ENCODE data around the gene RNF17.

Gene RNF17

GRCh38 chr13:24717217-24717616 lies 46.8 kb upstream of the RNF17 start:
- H3K9me3 ChIP-seq (ENCODE audit: control insufficient read depth, insufficient read depth, low read depth, low read length): no peaks in the 10 kb centered on the region
- no peaks in the 10 kb centered on the region for H3K36me3 ChIP-seq (ENCODE audit: control insufficient read depth in 2 of 2, insufficient read depth in 1 of 2, low read length in 2 of 2)
- H3K4me3 ChIP-seq (ENCODE audit: low read depth, low read length): no peak overlapping the region
- 0 out of 2 replicates have a peak, but pooled peaks cover 3% of the 10 kb centered on the region for H3K4me1 ChIP-seq (ENCODE audit: control insufficient read depth, insufficient read depth, low read length)
- POLR2A ChIA-PET: no interaction called here
- CTCF ChIA-PET: interaction anchor here (1.7 to 8.4 kb wide), 2 partner anchors 10 to 24 kb away, joined by 3 to 40 read pairs; no protein-coding TSS in a partner anchor
- no peak overlapping the region for H3K27ac ChIP-seq (ENCODE audit: extremely low read depth, low read depth, low read length)
- TF ChIP-seq ZNF610 (tag by site-specific recombination; IDR thresholded peaks at IDR 0.05; ENCODE audit: borderline replicate concordance): no peak
- no peak for TF ChIP-seq ZNF112 (tag by site-specific recombination; IDR thresholded peaks at IDR 0.05)
- TF ChIP-seq ZNF501 (tag by site-specific recombination; IDR thresholded peaks at IDR 0.05): no peak
- no peak for TF ChIP-seq ZNF211 (tag by site-specific recombination; IDR thresholded peaks at IDR 0.05; ENCODE audit: low read depth)
- no peak for TF ChIP-seq ZNF433 (tag by site-specific recombination; IDR thresholded peaks at IDR 0.05; ENCODE audit: low read depth)
- no peak for TF ChIP-seq CTCF (tag by site-specific recombination; IDR thresholded peaks at IDR 0.05)
- no peak for TF ChIP-seq ZNF792 (tag by site-specific recombination; IDR thresholded peaks at IDR 0.05)
- TF ChIP-seq REPIN1 (tag by site-specific recombination; IDR thresholded peaks at IDR 0.05; ENCODE audit: low read depth): no peak
- TF ChIP-seq, protein P1, sequence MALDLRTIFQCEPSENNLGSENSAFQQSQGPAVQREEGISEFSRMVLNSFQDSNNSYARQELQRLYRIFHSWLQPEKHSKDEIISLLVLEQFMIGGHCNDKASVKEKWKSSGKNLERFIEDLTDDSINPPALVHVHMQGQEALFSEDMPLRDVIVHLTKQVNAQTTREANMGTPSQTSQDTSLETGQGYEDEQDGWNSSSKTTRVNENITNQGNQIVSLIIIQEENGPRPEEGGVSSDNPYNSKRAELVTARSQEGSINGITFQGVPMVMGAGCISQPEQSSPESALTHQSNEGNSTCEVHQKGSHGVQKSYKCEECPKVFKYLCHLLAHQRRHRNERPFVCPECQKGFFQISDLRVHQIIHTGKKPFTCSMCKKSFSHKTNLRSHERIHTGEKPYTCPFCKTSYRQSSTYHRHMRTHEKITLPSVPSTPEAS (tag by site-specific recombination; IDR thresholded peaks at IDR 0.05): no peak
- TF ChIP-seq ZNF747 (tag by site-specific recombination; IDR thresholded peaks at IDR 0.05): no peak
- no peak for TF ChIP-seq TCF7L2 (IDR thresholded peaks at IDR 0.05; ENCODE audit: borderline replicate concordance, low read depth, low read length)
- no peak for TF ChIP-seq ZBTB8A (tag by site-specific recombination; IDR thresholded peaks at IDR 0.05)
- no peak for TF ChIP-seq SP3 (tag by site-specific recombination; IDR thresholded peaks at IDR 0.05)
- no peak for TF ChIP-seq ZNF777 (tag by site-specific recombination; IDR thresholded peaks at IDR 0.05; ENCODE audit: borderline replicate concordance)
- no peak for TF ChIP-seq SALL2 (tag by site-specific recombination; IDR thresholded peaks at IDR 0.05; ENCODE audit: borderline replicate concordance)

DNA sequence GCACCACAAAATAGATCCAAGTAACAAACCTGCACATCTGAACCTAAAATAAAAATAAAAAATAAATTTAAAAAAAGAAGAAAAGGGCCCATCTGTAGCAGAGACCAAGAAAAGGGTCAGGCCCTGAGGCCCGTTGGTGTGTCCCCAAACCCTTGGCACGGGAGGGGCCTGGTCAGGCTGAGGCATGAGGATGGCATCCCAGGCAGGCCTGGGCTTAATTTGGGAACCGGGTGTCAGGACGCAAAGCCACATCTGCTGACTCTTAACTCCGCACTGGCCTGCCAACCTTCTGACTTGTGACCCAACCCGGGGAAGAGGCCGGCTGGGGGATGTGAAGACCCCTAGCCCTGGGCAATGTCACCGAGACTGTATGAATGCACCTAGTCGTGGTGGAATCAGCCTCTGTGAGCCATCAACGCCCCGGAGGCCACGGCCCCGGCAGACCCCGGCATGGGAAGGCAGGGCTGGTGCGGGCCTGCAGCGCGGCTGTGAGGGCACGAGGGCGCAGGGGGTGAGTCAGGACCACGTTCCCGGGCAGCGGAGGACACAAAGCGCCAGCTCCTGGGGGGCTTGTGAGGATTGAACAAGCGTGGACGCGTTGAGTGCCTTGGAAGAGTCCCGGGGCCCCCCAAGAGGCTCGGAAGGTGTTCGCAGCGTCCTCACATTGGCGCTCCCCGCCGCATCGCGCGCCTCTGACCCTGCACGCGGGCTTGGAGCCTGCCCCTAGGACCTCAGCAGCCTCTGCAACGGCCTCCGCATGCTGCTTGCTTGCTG lies 45.6 kb upstream of the RNF17 start:
- Histone ChIP-seq H3K36me3 (ENCODE audit: control insufficient read depth in 2 of 2, insufficient read depth in 1 of 2, low read length in 2 of 2) (no peaks in the 10 kb centered on the region), H3K4me3 (ENCODE audit: low read depth, low read length) (no peak overlapping the region), H3K27ac (ENCODE audit: extremely low read depth, low read depth, low read length) (no peak overlapping the region), H3K9me3 (ENCODE audit: control insufficient read depth, insufficient read depth, low read depth, low read length) (no peaks in the 10 kb centered on the region), H3K4me1 (ENCODE audit: control insufficient read depth, insufficient read depth, low read length) (0 out of 2 replicates have a peak, but pooled peaks cover 3% of the 10 kb centered on the region)
- ChIA-PET POLR2A (no interaction called here), CTCF (no interaction called here)
- TF ChIP-seq, protein P2, sequence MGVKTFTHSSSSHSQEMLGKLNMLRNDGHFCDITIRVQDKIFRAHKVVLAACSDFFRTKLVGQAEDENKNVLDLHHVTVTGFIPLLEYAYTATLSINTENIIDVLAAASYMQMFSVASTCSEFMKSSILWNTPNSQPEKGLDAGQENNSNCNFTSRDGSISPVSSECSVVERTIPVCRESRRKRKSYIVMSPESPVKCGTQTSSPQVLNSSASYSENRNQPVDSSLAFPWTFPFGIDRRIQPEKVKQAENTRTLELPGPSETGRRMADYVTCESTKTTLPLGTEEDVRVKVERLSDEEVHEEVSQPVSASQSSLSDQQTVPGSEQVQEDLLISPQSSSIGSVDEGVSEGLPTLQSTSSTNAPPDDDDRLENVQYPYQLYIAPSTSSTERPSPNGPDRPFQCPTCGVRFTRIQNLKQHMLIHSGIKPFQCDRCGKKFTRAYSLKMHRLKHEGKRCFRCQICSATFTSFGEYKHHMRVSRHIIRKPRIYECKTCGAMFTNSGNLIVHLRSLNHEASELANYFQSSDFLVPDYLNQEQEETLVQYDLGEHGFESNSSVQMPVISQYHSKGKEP (tag by site-specific recombination; IDR thresholded peaks at IDR 0.05): no peak
- TF ChIP-seq ZBTB20 (tag by site-specific recombination; IDR thresholded peaks at IDR 0.05) (no peak), ZNF174 (tag by site-specific recombination; IDR thresholded peaks at IDR 0.05) (no peak), ZSCAN18 (tag by site-specific recombination; IDR thresholded peaks at IDR 0.05) (no peak), KLF1 (tag by site-specific recombination; IDR thresholded peaks at IDR 0.05) (no peak), ZXDB (tag by site-specific recombination; IDR thresholded peaks at IDR 0.05) (no peak), ZNF701 (tag by site-specific recombination; IDR thresholded peaks at IDR 0.05) (no peak), KLF16 (tag by site-specific recombination; IDR thresholded peaks at IDR 0.05) (no peak), ZNF221 (tag by site-specific recombination; IDR thresholded peaks at IDR 0.05; ENCODE audit: borderline replicate concordance) (no peak)
- TF ChIP-seq, protein P3, sequence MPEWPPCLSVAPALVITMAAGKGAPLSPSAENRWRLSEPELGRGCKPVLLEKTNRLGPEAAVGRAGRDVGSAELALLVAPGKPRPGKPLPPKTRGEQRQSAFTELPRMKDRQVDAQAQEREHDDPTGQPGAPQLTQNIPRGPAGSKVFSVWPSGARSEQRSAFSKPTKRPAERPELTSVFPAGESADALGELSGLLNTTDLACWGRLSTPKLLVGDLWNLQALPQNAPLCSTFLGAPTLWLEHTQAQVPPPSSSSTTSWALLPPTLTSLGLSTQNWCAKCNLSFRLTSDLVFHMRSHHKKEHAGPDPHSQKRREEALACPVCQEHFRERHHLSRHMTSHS (tag by site-specific recombination; IDR thresholded peaks at IDR 0.05): no peak
- TF ChIP-seq, protein P1 (tag by site-specific recombination; IDR thresholded peaks at IDR 0.05): no peak
